HG03135 (cell line): ENCODE measurements around the gene LMAN2.
"Not testable (repeated sequence)": the region's sequence is repeated elsewhere in the genome, so short reads cannot be mapped to it uniquely, and the experiment has no call there.

ENCODE experiments used
- ATAC-seq: cut with Tn5 transposase; IDR thresholded peaks from one replicate; pipeline ENCODE4 v1.9.1; 2021; ENCODE audit warnings: mild to moderate bottlenecking, moderate library complexity; ENCODE audit not compliant: unreplicated experiment

Gene LMAN2

DNA sequence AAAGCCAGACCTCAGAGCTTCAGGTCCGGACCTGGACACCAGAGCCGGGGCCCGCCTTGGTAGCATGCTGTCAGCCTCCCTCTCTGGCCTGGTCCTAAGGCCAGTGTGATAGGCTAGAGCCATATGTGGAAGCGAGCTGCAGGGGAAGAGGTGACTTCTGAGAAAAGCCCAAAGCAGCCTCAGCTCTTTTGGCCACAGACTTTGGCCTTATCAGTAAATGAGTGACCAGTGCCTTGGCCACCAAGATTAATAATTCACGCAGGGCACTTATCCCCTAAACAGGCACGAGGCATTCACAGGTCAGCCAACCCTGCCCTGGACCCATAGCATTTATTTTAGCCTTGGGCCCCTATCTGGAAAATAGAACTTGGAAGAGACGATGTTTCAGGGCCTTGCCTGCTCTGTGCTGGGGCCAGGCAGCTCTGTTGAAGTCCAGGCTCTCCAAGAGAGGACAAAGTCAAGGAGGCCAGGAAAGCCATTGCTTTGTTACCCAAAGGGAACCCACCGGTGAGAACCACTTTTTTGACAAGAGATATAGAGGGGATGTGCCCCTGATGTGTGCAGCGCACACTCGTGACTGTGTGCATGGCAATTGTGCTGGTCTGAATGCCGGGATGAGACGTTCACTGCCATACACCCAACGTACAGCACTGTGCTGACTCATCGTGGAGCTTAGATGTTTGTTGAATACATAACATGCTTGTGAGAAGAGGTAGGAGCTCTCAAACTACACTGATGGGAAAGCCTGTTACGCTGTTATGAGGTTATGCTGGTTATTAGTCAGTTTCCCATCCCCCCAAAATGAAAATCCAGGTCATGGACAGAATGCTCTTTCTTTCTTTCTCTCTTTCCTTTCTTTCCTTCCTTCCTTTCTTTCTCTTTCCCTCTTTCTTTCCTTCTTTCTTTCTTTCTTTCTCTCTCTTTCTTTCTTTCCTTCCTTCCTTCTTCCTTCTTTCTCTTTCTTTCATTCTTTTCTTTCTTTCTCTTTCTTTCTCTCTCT is 27.7 kb upstream of the LMAN2 start:
- ATAC-seq: peak; percentile 53

DNA sequence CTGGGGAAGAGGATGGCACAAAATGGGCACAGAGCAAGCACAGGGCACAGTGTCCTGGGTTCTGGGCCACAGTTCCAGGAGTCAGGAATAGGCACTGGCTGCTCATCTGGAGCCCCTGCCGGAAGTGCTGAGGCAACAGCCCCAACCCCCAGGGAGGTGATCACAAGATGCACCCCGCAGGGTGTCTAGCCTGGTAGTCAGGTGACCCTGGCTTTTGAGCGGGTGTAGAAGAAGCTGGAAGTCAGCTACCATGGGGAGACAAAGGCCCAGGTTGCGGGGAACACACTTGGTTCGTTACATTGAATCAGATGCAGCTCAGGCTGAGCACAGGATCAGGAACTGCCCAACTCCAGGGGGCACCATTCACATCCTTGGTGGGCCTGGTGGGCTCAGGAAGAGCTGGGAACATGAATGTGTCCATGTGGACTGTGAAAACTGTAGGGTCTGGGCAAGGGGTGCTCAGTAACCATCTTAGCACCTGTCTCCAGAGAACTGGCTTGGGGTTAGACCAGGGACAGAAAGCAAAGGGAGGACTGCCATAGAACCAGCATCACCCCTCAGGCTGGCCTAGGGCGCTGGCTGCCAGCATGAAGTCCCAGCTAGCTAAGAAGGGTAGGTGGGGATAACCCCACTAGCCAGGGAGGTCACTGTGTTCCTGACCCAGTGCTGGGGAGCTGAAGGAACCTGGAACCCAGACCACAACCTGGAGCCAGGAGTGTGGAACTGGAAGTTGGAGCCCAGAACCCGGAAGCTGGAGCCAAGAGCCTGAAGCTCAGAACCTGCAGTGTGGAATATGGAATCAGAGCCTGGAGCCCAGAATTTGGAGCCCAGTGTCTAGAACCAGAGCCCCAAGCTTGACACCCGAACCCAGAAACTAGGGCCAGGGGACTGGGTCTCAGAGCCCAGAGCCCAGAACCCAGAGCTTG is 26.6 kb upstream of the LMAN2 start:
- no peak for ATAC-seq

DNA sequence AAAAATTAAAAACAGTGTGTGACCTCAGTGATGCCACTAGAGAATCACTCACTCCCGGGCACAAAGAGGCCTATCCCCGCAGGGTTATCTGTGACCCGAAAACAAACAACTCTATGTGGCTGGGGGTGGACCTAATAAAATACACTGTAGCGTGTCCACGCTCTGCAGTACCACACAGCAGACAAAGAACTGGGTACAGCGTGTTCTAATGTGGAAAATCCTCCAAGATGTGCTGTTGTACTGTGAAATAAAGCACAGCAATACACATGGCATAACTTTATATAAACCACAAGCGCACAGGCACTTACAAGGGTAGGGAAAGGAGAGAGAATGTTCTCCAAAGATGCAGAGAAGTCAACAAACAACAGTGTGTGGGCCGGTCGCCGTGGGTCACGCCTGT is 24.6 kb upstream of the LMAN2 start:
- no peak for ATAC-seq

DNA sequence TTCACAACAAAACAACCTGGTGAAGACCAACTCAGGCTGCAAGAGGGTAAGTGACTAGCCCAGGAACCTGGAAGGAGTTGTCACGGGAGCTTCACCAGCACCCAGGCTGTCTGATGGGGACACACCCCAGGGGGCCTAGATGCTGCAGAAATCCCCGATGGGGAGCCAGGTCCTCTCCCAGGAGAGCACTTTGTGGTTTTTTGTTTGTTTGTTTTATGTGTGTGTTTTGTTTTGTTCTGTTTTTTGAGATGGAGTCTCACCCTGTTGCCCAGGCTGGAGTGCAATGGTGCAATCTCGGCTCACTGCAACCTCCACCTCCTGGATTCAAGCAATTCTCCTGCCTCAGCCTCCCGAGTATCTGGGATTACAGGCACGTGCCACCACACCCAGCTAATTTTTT is 24.0 kb upstream of the LMAN2 start:
- ATAC-seq: not testable (repeated sequence)

DNA sequence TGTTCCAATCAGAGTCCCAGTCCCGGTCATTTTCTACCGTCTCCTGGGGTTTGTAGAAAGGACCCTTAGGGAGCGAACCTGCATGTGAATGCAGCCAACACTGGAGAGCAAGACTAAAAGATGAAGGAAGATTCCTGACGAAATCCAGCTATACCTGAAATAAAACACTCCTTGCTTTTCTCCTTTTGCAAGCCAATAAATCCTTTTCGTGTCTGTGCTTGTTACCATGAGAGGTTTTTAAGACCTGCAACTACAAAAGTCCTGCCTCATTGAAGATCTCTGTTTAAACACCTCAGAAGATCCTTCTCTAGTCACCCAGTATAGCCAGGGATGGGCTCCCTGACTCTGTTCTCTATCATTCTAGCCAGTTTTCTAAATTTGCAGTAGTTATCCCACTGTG is 22.7 kb upstream of the LMAN2 start:
- ATAC-seq: no peak

DNA sequence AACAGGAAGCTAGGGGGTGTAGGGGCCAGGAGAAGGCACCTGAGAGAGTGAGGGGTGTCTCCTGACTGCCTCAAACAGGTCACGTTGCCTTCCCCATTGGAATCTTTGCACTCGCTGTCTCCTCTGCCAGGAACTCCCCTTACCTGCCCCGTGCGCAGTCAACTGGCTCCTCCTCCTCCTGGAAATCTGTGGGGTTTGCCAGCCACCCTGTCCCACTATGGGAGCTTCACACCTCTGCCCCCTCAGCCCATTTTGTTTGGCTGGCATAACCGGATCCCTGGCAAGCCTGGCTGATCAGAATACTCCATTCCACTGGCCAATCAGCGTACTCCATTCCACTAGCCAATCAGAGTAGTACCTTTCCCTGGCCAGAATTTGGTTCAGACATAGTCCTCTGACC is 22.3 kb upstream of the LMAN2 start:
- ATAC-seq: no peak

DNA sequence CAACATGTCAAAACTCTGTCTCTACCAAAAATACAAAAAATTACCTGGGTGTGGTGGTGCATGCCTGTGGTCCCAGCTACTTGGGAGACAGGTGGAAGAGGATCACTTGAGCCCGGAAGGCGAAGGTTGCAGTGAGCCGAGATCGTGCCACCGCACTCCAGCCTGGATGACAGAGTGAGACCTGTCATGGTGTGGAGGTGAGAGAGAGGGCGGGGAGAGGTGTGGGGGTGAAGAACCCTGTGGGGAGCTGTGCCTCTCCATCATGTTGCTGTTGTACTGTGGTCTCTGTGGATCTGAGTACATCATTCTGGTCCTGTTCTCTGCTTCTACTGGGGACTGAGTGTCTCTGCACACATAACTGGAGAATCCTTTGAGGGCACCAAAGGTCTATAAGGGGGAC is 21.4 kb upstream of the LMAN2 start:
- ATAC-seq: no peak

DNA sequence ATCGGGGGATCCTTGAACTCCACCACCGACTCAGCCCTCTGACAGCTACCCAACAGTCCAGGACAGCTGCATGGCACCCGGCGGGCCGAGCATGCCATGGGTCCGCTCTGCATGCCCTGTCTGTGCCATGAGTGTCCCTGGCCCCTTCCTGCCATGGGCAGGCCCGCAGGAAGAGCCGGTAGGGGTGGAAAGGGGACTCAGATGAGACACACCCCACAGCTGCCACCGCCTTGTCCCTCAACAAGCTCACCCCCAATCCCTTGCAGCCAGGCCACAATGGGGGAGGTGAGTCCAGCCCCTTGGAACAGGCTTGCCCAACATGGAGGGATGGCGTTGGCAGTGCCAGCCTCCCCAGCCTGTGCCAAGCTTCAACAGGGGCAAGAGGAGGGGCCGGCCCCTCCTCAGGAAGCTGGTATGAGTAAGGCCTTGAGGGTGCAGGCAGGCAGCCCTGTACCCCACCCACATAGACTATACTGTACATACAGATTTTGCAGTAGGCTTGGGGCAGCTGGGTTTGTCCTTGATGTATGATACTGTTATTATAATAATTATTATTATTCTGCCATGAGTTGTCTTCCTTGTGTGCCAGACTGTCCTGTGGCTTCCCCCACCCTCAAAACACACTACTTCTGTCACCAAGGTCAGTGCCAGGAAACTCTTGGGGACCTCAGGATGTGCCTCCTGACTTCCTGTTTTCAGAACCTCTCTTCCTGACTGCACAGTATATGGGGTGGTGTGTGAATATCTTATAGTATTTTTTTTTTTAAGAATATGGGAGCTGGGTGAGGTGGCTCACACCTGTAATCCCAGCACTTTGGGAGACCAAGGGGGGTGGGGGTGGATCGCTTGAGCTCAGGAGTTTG is 20.8 kb upstream of the LMAN2 start:
- no peak for ATAC-seq

DNA sequence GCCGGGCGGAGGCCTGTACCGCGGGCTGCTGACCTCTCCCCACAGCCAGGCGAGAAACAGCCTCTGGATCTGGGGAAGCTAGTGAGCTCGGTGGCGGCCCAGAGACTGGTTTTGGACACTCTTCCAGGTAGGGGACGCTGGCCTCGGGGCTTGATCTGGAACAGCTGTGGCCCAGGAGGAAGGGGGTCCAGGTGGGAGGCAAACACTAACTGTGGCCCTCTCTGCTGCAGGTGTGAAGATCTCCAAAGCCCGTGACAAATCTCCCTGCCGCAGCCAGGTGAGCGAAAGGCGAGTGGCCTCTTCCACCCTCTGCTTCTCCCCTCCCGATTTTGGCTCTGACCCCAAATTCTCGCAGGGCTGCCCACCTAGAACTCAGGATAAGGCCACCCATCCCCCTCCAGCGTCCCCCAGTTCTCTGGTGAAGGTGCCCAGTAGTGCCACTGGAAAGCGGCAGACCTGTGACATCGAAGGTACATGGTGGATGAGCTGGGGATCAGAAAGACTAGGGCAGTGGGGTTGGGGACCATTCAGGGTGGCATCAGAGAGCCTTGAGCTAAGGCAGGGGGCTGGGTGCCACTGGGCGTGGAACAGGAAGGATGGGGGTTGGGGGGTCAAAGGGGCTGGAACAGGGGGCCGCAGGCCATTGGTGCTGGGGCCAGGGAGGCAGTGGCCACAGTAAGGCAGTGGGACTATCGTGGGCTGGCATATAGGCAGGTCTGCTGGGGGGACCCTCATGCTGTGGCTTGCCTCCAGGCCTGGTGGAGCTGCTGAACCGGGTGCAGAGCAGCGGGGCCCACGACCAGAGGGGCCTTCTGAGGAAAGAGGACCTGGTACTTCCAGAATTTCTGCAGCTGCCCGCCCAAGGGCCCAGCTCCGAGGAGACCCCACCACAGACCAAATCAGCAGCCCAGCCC is 19.9 kb upstream of the LMAN2 start:
- ATAC-seq: no peak

DNA sequence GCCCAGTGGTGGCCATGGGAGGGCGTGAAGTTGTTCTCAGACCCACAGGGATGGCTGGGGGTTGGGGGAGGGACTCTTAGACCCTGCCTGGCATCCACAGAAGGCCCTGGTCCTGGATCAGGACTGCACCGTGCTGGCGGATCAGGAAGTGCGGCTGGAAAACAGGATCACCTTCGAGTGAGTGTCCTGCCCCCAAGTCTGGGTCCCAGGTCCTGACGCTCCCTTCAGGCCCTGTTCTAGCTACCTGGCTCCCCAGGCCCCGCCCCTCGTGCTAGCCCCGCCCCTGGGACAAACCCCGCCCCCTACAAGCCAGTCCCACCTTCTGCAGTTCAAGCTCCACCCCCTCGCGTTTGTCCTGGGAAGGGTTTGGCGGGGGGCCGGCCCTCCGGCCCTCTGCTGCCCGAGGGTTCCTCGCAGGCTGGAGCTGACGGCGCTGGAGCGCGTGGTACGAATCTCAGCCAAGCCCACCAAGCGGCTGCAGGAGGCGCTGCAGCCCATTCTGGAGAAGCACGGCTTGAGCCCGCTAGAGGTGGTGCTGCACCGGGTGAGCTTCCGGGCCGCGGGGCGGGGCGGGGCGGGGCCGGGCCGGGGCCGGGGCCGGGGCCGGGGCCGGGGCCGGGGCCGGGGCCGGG is 19.1 kb upstream of the LMAN2 start:
- ATAC-seq: no peak

DNA sequence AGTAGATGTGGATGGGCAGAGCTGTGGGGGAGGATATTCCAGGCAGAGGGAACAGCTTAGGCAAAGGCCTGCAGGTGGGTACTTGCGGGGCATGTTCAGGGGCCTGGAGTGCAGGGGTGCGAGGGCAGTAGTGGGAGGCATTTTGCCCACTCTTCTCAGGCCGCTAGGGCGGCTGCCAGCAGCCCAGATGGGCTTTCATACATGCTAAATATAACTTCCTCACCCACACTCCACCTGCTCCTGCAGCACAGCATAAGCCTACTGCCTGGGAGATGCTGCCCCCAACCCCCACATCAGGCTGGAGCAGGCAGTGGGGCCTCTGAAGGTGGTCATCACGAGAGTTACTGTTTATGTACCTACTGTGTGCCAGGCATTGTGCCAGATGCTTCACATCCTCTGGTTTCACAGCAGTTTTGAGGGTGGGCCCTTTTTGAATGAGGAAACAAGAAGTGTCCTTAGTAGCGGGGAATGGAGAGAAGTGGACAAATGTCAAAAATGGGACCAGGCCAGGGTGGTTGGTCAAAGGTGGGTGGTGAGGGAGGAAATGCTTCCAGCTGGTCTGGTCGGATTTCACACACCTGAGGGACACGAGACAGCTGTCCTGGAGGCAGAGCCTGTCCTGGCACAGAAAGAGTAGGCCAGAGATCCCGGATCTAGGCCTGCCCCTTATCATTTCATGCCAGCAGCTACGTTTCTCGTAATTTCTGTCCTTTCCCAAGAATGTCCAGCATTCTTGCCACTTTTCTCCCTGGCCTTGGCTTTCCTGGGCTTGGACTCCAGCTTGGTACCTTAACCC is 18.4 kb upstream of the LMAN2 start:
- no peak for ATAC-seq

DNA sequence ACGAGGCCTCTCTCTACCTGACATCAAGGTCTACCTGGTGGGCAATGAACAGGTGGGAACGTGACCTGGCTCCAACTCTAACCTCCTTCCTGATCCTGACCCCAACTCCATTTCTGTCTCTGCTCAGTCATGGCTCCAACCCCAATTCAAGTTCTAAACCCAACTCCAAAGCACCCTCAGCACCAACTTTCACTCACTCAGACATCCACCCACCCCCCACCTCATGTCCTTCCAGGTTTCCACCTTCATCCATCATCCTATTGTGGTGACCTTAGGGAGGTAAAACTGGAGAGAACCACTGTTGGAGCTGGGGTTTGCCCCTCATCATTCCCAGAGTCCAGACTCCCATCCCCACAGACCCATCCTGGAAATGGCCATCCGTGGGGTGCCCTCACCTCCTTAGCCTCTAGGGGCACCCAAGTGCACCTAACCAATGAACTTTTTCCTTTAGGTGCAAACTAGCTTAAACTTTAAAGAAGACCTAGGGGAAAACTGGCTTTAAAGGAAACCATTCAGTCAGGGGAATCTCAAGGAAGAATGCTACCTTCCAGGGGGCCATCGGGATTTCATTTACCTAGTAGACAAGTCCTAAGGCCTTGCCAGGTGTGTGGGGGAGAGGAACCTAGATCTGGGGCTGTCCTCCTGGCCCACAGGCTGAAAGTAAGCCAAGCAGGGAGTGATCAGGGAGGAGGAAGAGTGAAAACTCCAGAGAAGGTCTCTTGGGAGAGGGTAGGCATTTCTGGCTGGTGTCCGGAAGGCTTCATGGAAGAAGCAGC is 17.6 kb upstream of the LMAN2 start:
- ATAC-seq: no peak

DNA sequence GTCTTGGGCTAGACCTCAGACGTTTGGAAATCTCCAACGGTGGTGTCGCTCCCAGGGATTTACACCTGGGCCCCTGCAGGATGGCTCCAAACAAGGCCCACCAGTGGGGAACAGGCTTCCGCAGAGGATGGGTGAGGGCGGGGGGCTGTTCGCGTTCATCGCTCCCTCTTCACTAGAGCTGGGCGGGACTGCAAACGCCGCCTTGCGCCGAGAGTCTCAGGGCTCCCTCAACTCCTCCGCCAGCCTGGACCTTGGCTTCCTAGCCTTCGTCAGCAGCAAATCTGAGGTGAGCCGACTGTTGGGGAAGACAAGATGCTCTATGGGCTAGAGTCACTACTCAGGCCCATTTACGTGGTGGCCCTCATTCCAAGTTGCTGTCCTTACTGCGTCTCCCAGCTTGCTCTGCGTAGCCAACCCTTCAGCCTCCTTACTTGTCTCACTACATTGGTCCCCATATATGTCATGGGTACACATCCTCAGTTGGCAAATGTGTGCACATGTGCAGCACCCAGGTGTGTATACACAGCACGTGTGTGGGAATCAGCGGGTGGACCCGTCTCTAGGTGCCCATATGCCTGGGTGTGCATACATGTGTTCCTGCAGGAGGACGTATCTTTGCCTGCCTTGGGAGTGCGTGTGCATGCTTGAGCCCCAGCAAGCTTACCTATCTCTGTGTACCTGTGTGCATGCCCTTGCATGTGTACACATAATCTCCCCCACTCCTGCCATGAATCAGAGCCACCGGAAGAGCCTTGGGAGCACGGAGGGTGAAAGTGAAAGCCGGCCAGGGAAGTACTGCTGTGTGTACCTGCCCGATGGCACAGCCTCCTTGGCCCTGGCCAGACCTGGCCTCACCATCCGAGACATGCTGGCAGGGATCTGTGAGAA is 16.8 kb upstream of the LMAN2 start:
- ATAC-seq: no peak

DNA sequence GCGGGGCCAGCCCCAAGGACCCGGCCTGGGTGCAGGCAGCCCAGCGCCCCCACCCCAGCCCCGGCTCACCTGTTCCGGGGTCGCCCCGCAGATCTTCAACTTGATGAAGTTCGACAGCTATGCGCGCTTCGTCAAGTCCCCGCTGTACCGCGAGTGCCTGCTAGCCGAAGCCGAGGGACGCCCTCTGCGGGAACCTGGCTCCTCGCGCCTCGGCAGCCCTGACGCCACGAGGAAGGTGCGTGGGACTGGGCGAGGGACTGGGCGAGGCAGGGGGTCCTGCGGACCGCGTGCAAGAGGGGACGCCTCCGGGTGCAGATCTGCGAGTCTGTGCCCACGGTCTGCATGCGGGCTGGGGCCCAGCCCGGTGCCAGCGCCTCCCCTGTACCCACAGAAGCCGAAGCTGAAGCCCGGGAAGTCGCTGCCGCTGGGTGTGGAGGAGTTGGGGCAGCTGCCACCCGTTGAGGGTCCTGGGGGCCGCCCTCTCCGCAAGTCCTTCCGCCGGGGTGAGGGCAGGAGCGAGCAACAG is 15.9 kb upstream of the LMAN2 start:
- ATAC-seq: no peak

DNA sequence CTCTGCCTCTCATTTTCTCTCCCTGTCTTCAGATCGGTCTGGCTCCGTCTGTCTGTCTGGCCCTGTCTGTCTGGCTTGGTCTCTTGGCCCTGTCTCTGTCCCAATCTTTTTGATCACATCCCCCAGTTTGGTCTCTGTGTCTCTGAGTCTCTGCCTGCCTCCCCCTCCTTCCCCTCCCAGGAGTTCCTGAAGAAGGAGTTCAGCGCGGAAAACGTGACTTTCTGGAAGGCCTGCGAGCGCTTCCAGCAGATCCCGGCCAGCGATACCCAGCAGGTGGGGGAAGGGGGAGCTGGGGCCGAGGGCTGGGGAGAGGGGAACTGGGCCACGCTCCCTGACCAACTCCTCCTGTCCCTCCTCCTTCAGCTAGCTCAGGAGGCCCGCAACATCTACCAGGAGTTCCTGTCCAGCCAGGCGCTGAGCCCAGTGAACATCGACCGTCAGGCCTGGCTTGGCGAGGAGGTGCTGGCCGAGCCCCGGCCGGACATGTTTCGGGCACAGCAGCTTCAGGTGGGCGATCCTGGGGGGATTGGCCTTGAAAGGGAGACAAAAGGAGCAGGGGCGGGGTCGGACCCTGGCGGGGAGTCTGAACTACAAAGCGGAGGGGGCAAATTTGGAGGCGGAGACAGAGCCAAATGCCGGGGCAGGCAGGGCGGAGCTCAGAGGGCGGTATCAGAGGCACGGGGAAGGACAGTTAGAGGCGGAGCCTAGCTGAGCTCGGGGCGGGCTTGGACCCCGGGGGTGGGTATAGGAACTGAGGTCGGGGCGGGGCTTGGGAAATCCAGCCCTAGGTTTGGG is 15.3 kb upstream of the LMAN2 start:
- ATAC-seq: no peak
